Measurements from ENCODE around the gene PLRG1. TPM values are rescaled to one million over a fixed set of nuclear protein-coding genes. Genes with fewer than 3 reads are reported as not detected.

PLRG1 gene
- total RNA-seq, 1 donor from 2014 or later = 81.3 TPM

GRCh38 chr4:154551872-154552686 is 1.9 kb upstream of the PLRG1 start:
- no peak overlapping the region for H3K27ac Mint-ChIP-seq (ENCODE audit: unreplicated experiment)

GRCh38 chr4:154545689-154546088 is 4.5 kb downstream of the PLRG1 start:
- Mint-ChIP-seq H3K27me3 (ENCODE audit: low read depth, unreplicated experiment) (no peaks in the 10 kb centered on the region), H3K4me1 (ENCODE audit: low read depth, unreplicated experiment) (peaks cover 6% of the 10 kb centered on the region), H3K9me3 (ENCODE audit: unreplicated experiment) (no peaks in the 10 kb centered on the region), H3K4me3 (ENCODE audit: unreplicated experiment) (no peak overlapping the region), H3K27ac (ENCODE audit: unreplicated experiment) (no peak overlapping the region), H3K36me3 (ENCODE audit: low read depth, unreplicated experiment) (peaks cover 11% of the 10 kb centered on the region)
- no peak for TF ChIP-seq EZH2 (IDR thresholded peaks at IDR 0.05; ENCODE audit: insufficient read depth, low read length)
- TF ChIP-seq, protein P1, sequence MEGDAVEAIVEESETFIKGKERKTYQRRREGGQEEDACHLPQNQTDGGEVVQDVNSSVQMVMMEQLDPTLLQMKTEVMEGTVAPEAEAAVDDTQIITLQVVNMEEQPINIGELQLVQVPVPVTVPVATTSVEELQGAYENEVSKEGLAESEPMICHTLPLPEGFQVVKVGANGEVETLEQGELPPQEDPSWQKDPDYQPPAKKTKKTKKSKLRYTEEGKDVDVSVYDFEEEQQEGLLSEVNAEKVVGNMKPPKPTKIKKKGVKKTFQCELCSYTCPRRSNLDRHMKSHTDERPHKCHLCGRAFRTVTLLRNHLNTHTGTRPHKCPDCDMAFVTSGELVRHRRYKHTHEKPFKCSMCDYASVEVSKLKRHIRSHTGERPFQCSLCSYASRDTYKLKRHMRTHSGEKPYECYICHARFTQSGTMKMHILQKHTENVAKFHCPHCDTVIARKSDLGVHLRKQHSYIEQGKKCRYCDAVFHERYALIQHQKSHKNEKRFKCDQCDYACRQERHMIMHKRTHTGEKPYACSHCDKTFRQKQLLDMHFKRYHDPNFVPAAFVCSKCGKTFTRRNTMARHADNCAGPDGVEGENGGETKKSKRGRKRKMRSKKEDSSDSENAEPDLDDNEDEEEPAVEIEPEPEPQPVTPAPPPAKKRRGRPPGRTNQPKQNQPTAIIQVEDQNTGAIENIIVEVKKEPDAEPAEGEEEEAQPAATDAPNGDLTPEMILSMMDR (IDR thresholded peaks at IDR 0.05; ENCODE audit: insufficient read depth, low read depth, low read length) = no peak
- Histone ChIP-seq H4K20me1 (ENCODE audit: insufficient read depth, low read length) (peaks cover 20% of the 10 kb centered on the region), H3K9me3 (ENCODE audit: insufficient read depth, low read depth, low read length) (no peaks in the 10 kb centered on the region), H3K27ac (ENCODE audit: low read depth, low read length) (no peak overlapping the region), H3K27me3 (ENCODE audit: insufficient read depth, low read length) (no peaks in the 10 kb centered on the region), H3K36me3 (ENCODE audit: insufficient read depth, low read length) (peaks cover 48% of the 10 kb centered on the region), H3K4me1 (ENCODE audit: insufficient read depth, low read length) (peaks cover 12% of the 10 kb centered on the region), H3K79me2 (ENCODE audit: insufficient read depth, low read length) (peaks cover 27% of the 10 kb centered on the region), H3K4me3 (ENCODE audit: insufficient read depth, low read depth, low read length) (no peak overlapping the region), H2AFZ (ENCODE audit: low read depth, low read length) (no peak overlapping the region), H3K4me2 (ENCODE audit: low read length) (no peak overlapping the region), H3K9ac (ENCODE audit: low read length) (no peak overlapping the region)
- no peak for FAIRE-seq
- DNase-seq (ENCODE audit: low read depth) = no peak

More at GRCh38 chr4:154551872-154552686, 1.9 kb upstream of the PLRG1 start:
- no peaks in the 10 kb centered on the region for H3K27me3 ChIP-seq (ENCODE audit: insufficient read depth, low read length)
- no peak overlapping the region for H3K27ac ChIP-seq (ENCODE audit: low read depth, low read length)
- Mint-ChIP-seq H3K4me1 (ENCODE audit: low read depth, unreplicated experiment) (peaks cover 6% of the 10 kb centered on the region), H3K27me3 (ENCODE audit: low read depth, unreplicated experiment) (no peaks in the 10 kb centered on the region), H3K4me3 (ENCODE audit: unreplicated experiment) (no peak overlapping the region), H3K9me3 (ENCODE audit: unreplicated experiment) (no peaks in the 10 kb centered on the region), H3K36me3 (ENCODE audit: low read depth, unreplicated experiment) (no peaks in the 10 kb centered on the region)
- H3K9me3 ChIP-seq (ENCODE audit: insufficient read depth, low read depth, low read length) = no peaks in the 10 kb centered on the region
- FAIRE-seq (no peak), DNase-seq (ENCODE audit: low read depth) (peak; percentile 62)
- H3K36me3 ChIP-seq (ENCODE audit: insufficient read depth, low read length) = no peaks in the 10 kb centered on the region
- H3K79me2 ChIP-seq (ENCODE audit: insufficient read depth, low read length) = peaks cover 27% of the 10 kb centered on the region
- H3K9ac ChIP-seq (ENCODE audit: low read length) = no peak overlapping the region
- H3K4me3 ChIP-seq (ENCODE audit: insufficient read depth, low read depth, low read length) = no peak overlapping the region
- H3K4me1 ChIP-seq (ENCODE audit: insufficient read depth, low read length) = peaks cover 12% of the 10 kb centered on the region
- H4K20me1 ChIP-seq (ENCODE audit: insufficient read depth, low read length) = peaks cover 20% of the 10 kb centered on the region
- TF ChIP-seq, protein P1 (IDR thresholded peaks at IDR 0.05; ENCODE audit: insufficient read depth, low read depth, low read length) = peak; percentile 83
- no peak for TF ChIP-seq EZH2 (IDR thresholded peaks at IDR 0.05; ENCODE audit: insufficient read depth, low read length)
- no peak overlapping the region for H3K4me2 ChIP-seq (ENCODE audit: low read length)
- no peak overlapping the region for H2AFZ ChIP-seq (ENCODE audit: low read depth, low read length)
